Measurements from ENCODE around the gene TMEM40.

Gene TMEM40

DNA sequence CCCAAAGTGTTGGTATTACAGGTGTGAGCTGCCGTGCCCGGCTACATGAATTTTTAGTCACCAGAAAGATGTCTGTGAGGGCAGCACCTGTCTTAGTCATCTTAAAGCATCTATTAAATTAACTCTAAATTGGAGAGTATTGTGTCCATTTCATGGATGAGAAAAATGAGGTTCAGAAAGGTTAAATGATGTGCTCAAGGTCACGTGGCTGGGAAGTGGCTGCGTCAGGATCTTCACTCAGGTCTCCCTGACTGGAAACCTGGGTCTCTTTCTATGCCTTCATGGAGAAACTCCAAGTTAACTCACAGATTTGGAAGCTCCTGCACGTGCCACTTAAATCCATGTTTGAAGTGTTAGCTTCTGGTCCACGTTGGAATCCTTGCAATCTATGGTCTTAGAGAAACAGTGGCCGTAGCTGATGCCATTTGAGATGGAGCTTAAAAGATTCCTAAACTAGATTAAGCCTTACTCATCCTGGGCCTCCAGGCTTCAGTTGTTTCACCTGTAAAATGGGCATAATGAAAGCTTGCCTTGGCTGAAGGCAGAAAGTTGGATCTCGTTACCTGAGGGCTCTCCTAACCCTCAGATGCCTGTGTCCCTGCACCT is 5.2 kb upstream of the TMEM40 start:
- TF ChIP-seq, protein P1, sequence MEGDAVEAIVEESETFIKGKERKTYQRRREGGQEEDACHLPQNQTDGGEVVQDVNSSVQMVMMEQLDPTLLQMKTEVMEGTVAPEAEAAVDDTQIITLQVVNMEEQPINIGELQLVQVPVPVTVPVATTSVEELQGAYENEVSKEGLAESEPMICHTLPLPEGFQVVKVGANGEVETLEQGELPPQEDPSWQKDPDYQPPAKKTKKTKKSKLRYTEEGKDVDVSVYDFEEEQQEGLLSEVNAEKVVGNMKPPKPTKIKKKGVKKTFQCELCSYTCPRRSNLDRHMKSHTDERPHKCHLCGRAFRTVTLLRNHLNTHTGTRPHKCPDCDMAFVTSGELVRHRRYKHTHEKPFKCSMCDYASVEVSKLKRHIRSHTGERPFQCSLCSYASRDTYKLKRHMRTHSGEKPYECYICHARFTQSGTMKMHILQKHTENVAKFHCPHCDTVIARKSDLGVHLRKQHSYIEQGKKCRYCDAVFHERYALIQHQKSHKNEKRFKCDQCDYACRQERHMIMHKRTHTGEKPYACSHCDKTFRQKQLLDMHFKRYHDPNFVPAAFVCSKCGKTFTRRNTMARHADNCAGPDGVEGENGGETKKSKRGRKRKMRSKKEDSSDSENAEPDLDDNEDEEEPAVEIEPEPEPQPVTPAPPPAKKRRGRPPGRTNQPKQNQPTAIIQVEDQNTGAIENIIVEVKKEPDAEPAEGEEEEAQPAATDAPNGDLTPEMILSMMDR (conservative IDR thresholded peaks at IDR 0.05): no peak
- H3K27ac ChIP-seq: no peak overlapping the region

DNA sequence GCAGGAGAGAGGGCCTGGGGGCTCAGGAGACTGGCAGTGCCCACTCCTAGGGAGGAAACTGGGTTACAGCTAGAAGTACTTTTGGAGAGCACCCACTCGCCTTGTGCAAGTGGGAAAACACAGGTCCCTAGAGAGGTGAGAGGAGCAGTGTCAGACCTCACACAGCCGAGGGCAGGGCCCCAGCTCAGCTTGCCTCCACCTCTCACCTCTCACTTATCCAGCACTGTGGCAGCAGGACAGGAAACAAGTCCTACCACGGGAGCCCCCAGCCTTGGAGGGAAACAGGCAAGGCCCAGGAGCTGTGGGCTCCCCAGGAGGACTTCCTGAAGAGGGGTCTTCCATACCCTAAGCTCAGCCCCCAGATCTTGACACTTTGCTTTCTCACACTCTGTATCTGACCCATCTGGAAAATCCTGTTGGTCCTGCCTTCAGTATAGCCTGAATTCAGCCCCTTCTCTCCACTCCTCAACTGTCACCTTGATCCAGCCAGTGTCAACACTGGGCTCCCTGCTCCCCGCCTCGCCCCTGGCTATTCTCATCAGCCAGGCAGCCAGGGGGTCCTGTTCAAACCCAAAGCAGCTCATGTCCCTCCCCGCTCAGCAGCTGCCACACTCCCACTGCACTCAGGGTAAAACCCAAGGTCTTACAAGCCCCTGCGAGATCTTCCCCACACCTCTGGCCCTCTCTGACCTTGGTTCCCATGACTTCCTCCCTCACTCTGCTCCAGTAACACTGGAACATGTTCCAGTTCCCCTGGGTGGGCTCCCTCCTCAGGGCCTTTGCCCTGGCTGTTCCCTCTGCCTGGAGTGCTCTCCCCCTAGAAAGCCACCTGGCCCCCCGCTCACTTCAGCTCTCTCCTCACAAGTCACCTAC is 870 bp upstream of the TMEM40 start:
- H3K27ac ChIP-seq: no peak overlapping the region

DNA sequence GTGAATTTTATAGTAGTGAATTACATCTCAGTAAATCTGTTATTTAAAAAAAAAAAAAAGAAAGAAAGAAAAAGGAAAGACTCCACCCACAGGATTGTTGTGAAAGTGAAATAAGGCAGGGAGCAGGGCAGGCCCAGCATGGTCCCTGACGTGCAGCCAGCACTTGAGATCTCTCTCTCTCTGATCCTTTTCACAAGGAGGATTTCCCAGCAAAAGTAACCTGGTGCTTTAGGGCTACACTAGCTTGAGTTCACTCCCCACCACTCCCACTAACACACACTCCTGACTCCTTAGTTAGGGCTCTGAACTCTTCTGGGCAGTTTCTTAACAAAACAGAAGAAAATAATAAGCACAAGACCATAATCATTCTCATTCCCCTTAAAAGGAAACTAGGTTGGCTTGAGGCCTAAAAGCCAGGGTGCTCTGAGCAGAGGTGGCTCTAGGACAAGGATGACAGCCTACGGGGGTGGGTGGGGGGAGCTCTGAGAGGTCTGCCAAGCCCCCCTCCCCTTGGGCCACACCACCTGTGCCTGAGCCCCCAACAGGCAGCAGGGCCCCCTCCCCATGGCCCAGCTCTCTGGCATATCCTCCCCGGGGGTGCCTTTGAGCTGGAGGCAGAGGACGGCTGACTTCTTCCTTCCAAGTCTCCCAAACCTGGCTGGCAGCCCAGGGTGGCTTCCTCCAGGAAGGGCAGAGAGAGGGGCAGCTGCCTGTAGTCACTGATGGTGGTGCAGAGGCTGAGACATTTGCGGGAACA is 856 bp downstream of the TMEM40 start:
- TF ChIP-seq, protein P1 (conservative IDR thresholded peaks at IDR 0.05): no peak
- peak overlapping the region; percentile 21; the same call in 1 of the 2 replicates for H3K27ac ChIP-seq

More for the DNA sequence above, 870 bp upstream of the TMEM40 start:
- TF ChIP-seq, protein P1 (conservative IDR thresholded peaks at IDR 0.05): no peak

DNA sequence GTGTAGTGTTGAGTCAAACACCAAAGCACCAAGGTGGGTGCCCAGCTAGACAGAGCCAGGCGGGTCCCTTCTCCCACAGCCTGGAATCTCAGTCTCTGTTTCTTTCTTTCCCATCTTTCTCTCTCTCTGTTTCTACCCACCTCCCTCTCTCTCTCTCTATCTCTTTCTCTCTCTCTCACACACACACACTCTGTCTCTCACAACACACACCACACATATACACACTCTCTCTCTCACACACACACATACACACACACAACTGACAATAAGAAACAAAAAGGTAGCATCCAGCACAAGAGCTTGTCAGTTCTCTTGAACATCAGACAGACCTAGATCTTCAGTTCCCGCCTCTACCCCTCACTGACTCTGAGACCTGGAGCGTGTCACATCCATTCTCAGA is 2.4 kb downstream of the TMEM40 start:
- no peak overlapping the region for H3K27ac ChIP-seq
- TF ChIP-seq, protein P1 (conservative IDR thresholded peaks at IDR 0.05): no peak

DNA sequence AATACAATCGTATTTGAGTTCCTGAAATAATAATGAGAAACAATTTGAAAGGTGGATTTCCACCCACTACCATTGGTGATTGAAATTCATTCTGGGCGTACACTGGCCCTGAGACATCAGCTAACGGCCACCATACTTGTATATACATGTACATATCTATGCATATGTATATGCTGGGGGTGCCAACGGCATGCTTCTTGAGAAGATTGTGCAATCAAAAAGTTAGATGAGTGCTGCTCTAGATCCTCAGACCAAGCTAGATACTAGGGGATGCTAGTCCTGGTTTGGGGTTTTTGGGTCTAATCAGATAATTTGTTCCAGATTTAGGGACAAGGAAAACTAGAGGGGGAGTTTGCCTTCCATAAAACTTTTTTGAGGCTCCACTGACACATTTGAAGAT is 2.9 kb downstream of the TMEM40 start:
- H3K27ac ChIP-seq: no peak overlapping the region

DNA sequence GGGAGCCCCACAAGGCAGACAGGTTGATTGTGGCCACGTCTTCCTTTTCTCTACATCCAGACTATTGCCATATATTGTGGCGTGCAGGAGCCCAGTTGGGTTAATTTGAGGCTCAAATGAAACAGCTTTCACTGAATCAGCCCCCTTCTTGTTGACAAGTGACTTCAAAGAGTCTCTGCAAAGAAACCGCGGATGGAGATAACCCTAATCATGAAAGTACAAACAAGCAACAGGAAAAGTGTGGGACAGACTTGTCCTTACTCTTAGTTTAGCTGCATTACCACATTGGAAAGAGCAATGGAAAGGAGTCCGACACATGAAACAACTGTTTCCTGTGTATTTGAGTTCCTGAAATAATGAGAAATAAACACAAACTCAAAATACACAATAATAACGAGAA is 3.3 kb downstream of the TMEM40 start:
- H3K27ac ChIP-seq: no peak overlapping the region
- TF ChIP-seq, protein P1 (conservative IDR thresholded peaks at IDR 0.05): no peak

More for the DNA sequence above, 2.9 kb downstream of the TMEM40 start:
- TF ChIP-seq, protein P1 (conservative IDR thresholded peaks at IDR 0.05): no peak

DNA sequence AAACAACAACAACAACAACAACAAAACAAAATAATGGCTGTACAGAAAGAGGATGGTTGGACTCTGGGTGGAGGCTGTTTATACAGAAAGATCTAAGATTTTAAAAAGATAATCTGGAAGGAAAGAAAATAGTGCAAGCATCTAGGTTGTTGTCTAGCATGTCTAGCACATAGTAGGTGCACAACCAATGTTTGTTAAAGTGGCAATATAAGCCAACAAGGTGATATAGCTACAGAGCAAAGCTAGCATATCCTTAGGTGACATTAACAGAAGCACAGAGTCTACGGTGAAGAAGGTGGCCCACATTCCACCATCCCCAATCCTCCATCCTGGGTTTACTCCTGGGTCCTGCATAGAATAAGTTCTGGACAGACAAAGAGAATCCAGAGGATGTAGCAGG is 4.7 kb downstream of the TMEM40 start:
- no peak overlapping the region for H3K27ac ChIP-seq
- TF ChIP-seq, protein P1 (conservative IDR thresholded peaks at IDR 0.05): no peak

Measured in VCaP (cell line).